IPS-NIHi7 (cell line): ENCODE data around the gene VIM.
A peak's percentile ranks its signal among the peaks of the same experiment; 100 is the strongest.
"Not testable (repeated sequence)": the region's sequence is repeated elsewhere in the genome, so short reads cannot be mapped to it uniquely, and the experiment has no call there.

Source experiments
- DNase-seq: peaks from one replicate; pipeline ENCODE4 v3.0.0; 2012; ENCODE audit warnings: mixed read lengths; ENCODE audit errors: extremely low spot score

VIM gene

DNA sequence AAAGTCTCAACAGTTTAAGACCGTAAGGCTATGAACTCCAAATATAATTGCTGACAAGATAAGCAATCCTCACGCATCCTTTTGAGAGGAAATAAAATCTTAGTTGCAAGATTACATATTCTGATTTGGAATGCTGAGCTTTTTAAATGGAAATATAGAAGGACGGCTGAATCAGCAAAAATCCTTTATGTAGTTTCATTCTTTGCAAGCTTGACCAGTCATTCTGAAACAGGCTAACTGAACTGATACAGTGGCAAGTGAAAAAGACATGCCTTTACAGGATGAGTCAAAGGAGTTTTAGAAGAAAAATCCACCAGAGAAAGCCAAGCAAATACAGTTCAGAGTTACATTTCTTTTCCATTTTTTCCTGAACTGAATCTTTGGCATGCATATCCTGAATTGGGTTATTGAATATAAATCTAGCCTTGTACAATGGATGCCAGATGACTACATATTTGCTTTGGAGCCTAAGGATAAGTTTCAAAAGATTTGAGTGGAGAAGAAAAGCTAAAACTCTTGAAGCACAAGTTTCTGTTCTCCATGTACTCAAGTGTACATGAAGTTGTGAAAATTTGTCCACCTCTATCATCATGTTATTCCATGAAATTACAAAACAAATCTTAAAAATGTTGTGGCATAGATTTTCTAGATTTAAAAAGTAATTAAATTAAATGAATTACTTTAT lies 4.4 kb downstream of the VIM start:
- no peak for DNase-seq

DNA sequence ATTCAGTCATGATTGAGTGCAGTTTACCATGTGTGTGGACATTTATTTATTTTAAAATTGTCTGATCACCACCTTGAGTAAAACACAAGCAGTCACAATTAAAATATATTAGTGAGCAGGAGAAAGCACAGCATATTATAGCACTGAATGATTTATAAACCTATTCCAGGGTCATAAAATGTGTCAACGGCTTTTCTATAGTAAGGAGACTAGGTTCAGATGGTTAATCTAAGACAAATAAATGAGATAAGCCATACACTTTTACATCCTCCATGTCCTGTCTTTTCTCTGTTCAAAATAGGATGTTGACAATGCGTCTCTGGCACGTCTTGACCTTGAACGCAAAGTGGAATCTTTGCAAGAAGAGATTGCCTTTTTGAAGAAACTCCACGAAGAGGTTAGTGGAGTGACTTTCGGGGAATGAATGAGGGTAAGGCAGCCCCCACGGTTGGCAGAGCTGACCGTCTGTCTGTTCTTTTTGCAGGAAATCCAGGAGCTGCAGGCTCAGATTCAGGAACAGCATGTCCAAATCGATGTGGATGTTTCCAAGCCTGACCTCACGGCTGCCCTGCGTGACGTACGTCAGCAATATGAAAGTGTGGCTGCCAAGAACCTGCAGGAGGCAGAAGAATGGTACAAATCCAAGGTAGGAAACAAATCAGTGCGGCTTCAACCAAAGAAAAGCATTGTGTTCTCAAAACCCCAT lies 5.4 kb downstream of the VIM start:
- DNase-seq: no peak

DNA sequence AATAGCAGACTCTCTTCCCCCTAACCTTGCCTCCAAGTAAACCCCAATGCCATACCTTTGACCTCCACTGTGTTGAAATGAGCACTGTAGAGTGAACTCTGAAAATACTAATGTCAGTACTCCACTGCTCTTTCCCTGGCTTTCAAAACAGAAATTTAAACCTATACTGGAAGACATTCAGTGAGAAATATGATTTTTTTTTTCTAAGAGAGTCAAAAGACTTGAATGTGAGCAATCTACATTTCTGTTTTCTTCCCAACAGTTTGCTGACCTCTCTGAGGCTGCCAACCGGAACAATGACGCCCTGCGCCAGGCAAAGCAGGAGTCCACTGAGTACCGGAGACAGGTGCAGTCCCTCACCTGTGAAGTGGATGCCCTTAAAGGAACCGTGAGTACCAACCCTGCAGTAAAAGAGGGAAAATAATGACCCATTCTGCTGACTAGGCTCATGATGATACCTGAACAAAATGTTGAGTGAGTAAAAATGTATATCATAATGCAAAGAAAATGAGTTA lies 6.4 kb downstream of the VIM start:
- no peak for DNase-seq

DNA sequence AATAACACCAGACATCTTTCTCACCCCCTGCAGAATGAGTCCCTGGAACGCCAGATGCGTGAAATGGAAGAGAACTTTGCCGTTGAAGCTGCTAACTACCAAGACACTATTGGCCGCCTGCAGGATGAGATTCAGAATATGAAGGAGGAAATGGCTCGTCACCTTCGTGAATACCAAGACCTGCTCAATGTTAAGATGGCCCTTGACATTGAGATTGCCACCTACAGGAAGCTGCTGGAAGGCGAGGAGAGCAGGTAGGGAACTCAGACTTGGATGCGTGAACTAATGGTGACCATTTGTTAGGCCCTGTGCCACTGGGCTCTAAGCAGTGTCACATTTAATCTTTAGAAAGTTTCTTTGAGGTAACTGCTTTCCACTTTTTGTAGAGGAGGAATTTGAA lies 7.1 kb downstream of the VIM start:
- peak; percentile 16 for DNase-seq

DNA sequence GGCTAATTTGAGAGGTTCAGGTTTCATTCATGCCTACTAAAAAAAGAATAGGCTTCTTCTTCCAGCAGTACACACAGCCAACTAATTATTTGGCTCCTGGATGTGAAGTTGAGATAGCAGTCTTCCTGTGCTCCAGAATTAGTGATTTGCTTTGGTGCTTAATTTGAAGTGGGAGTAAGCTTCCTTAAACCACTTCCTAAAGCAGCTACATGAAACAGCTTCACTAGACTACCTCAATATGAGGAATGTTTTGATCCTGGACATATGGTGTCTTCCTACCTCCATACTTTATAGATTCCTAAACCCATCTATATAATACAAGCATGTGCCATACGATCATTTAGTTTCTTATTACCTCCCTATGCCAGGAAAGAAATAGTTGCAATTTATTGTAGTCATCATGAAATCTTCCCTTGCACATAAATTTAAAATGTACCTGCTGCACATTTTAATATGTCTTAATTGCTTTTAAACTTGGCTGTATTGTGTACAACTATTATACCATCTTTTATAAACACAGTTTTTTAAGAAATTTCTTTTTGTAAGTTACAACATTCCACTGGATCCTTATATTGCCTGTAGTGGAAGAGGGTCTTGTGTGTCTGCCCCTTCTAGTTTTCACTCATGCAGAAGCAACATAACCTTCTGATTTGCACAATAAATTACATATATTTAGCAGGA lies 8.6 kb downstream of the VIM start:
- no peak for DNase-seq

DNA sequence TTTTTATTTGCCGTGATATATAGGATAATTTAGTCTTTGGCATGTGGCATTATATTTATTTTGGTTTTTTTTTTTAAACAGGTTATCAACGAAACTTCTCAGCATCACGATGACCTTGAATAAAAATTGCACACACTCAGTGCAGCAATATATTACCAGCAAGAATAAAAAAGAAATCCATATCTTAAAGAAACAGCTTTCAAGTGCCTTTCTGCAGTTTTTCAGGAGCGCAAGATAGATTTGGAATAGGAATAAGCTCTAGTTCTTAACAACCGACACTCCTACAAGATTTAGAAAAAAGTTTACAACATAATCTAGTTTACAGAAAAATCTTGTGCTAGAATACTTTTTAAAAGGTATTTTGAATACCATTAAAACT lies 9.1 kb downstream of the VIM start:
- no peak for DNase-seq

DNA sequence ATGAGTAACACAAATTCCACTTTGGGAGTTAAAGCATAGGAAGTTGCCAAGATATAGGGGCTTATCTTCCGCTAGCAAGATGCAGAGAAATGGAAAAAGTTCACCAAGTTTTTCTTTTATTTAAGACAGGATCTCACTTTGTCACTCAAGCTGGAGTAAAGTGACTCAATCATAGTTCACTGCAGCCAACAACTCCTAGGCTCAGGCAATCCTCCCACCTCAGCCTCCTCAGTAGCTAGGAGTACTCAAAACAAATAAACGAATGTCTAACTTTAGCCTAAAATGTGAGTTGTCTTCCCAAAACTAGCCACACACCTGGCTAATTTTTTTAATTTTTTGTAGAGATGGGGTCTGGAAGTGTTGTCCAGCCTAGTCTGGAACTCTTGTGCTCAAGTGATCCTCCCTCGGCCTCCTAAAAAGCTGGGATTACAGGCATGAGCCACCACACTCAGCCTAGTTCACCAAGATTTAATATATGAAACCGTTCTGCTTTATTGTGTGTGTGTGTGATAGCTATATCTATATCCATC lies 9.9 kb downstream of the VIM start:
- no peak for DNase-seq

DNA sequence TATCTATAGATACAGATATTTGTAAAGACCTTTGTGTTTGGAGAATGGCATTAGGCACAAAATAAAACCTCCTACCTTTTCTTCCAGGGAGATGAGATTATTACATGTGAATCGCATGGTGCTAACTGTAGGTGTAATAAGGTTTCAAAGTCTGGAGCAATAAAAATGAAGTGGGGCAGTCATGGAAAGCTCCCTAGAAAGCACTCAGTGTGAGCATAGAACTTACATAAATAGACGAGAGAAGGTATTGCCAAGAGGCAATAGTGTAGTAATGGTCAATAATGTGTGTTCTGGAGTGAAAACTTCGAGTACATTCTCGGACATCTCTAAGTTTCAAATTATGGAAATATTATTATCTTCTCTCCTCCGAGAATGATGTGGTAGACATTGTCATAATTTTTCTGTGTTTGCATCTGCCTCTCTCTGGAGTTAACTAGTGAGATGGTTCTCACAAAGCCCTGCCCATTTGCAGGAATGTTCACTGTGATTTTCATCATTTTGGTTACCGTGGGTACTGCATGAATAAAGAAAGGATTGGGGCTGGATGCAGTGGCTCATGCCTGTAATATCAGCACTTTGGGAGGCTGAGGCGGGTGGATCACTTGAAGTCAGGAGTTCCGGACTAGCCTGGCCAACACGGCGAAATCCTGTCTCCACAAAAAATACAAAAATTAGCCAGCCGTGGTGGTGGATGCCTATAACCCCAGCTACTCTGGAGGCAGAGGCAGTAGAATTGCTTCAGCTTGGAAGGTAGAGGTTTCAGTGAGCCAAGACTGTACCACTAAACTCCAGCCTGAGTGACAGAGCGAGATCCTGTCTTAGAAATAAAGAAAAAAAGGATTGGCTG lies 10.6 kb downstream of the VIM start:
- no peak for DNase-seq

DNA sequence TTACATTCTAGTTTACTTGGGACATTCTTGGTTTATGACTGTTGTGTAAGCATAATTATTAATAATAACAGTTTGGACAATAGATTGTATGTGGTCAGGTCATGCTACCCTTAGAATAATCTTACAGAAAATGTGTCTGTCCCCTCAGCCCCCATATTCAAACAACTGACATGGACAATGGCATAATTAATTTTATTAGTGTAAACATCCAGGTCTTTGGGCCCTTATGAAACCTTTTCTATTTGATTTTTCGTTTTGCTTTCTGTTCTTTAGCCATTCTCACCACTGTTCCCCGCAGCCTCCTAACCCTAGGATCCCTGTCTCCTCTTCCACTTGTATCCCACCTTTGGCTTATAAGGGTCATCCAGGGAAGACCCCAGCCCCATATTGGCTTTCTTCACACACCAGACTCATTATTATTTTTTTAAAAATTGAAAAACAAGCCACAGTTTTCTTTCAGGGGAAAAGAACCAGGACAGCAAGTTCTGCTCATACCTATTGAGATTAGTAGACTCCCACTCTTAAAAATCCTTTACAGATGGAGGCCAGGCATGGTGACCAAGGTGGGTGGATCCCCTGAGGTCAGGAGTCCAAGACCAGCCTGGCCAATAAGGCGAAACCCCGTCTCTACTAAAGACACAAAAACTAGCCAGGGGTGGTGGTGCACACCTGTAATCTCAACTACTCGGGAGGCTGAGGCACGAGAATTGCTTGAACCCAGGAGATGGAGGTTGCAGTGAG lies 11.5 kb downstream of the VIM start:
- DNase-seq: no peak

DNA sequence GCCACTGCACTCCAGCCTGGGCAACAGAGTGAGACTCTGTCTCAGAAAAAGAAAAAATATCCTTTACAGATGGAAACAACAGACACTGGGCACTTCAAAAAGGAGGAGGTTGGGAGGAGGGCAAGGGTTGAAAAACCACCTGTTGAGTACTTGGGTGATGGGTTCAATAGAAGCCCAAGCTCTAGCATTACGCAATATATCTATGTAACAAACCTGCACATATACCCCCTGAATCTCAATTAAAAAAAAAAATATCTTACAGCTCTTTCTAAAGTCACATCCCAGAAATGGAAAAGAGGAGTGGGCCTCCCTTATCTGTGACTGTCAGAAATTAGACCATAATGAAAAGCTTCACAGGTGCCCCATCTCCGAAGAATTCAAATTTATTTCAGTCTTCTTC lies 12.1 kb downstream of the VIM start:
- no peak for DNase-seq

DNA sequence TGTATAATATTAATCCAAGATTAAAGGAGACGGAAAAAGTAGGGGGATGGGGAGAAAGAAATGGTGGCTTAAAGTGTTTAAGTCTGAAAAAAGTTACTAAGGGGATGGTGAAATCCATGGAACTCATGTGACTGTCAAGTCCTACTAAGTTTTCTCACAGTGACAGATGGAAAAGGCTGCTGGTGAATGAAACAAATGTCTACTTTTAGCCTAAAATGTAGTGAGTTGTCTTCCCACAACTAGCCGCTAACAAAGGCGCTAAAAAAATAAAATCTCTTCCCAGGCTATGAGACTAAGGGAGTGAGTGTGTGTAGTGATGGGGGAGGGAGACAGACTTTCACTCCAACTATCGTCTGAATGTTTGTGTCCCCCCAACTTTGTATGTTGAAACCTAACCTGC lies 12.6 kb downstream of the VIM start:
- DNase-seq: no peak

DNA sequence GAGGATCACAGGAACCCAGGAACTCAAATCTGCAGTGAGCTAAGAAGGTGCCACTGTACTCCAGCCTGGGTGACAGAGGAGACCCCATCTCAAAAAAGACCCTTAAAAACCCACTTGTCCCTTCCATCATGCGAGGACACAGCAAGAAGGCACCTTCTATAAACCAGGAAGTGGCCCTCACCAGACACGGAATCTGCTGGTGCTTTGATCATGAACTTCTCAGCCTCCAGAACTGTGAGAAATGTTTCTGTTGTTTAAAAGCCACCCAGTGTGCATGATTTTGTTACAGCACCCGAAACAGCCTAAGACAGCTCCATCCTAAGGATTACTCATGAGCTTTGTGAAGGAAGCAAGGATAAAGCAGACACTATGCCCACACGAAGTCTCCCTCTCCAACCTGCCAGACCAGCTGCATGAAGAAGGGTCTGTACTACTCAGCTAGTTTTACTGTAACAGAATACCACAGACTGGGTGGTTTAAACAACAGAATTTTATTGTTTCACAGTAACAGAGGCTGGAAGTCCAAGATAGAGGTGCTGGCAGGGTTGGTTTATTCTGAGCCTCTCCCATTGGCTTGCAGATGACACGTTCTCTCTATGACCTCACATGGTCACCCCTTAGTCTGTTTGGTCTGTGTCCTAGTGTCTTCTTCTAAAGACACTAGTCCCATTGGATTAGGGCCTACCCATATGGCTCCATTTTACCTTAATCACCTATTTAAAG lies 13.7 kb downstream of the VIM start:
- no peak for DNase-seq

DNA sequence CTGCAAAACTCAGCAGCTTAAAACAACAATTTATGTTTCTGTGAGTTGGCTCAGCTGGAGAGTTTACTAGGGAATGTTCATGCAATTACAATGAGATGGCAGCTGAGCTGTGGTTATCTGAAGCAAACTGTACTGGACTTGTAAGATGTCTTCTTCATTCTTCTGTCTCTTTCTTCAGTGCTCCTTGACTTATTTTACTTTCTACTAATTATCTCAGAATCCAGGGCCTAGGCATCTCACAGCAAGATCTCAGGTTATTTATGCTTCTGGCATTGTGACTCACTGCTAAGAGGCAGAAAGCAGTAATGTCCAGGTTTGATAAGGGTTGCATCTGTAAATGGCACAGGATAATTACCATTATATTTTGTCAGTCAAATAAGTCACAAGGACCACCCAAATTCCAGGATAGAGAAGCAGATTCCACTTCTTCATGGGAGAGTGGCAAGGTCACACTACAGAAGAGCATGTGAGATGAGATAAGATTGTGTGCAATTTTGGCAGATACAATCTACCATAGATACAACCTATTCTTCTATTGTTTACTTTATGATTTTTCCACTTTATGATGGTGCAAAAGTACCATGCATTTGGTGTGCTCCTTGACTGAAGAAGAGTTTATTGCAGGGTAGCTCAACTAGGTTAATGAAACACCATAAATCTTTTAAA lies 16.8 kb downstream of the VIM start:
- DNase-seq: no peak

DNA sequence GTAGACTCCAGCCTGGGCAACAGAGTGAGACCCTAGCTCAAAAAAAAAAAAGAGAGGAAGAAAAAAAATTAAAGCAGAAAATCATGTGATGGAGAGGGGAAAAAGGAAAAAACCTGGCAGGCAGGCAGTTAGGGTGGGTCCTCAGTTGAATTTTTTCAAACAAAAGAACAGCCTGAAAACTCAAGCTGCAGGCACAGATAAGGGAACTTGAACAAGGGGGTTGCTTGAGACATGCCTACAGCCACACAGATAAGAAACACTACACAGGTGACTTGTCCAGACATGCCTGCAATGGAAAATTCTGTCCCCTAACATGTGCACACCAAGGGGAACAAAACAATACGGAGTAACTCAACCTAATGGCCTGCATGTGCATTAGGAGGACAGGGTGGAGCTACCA lies 19.2 kb downstream of the VIM start:
- DNase-seq: no peak

DNA sequence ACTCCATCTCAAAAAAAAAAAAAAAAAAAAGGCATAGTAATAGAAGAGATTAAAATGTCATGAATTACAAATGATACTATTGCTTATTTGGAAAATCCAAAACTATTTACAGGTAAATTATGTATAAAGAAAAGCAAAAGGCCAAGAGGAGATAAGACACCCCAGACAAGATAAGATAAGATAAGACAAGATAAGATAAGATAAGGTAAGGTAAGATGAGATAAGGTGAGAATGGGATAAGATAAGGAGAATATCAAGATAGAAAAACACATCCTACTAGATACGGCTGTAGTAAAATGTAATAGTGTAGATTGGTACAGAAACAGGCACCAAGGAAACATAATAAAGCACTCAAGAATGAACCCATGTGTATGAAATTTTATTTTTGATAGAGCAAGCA lies 20.9 kb downstream of the VIM start:
- DNase-seq: no peak

DNA sequence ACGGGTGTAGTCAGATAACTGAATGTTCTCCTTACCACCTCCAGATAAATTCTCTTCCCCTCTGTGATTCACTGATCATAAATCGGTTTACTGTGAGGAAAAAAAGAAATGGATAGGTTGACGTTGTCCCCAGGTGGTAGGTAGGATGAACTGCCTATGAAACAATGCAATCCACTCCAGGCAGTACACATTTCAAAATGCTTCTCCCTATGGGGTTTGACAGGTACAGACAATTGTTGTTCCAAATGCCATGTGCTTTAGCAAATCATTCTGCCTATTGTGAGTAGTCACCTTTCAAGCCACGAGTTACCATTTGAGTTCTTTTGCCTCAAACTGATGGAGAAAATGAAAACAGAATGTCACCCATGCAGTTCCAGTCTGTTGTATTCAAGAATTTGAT lies 21.8 kb downstream of the VIM start:
- DNase-seq: peak; percentile 18

DNA sequence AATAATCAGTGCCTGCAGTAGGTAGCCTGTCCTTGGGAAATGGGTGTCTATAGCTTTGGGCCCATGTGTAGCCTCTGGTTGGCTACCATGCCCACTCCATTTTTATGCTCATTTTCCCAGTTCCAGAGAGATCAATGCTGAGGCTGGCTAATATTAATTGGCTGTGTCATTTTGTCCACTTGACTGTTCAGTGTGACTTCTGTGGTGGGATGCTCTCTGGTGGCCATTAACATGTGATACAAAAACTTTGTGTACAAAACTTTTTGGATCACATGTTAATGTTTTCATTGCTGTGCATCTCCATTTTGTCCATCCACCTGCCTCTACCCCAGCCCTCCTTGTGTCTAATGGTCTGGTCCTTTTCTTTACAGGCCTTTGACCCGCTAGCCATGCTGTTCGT lies 22.7 kb downstream of the VIM start:
- no peak for DNase-seq

DNA sequence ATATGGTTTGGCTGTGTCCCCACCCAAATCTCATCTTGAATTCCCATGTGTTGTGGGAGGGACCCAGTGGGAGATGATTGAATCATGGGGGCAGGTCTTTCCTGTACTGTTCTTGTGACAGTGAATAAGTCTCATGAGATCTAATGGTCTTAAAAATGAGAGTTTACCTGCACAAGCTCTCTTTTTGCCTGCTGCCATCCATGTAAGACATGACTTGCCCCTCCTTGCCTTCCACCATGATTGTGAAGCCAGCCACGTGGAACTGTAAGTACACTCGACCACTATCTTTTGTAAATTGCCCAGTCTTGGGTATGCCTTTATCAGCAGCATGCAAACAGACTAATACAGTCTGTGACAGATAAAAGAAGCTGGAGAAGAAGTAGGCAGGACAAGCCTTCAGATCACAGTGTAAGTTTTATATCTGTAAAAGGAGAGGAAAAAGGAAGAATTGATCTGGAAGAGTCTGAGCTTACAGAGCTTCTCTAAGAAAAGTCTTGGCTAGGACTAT lies 26.6 kb downstream of the VIM start:
- not testable (repeated sequence) for DNase-seq

DNA sequence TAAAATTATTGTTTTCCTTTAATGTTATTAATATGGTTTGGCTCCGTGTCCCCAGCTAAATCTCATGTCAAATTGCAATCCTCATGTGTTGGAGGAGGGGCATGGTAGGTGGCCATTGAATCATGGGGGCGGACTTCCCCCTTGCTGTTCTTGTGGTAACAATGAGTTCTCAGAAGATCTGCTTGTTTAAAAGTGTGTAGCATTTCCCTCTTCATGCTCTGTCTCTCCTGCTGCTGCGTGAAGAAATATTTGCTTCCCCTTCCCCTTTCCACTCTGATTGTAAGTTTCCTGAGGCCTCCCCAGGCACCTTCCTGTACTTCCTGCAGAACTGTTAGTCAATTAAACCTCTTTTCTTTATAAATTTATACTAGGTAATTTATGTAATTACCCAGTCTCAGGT lies 27.5 kb downstream of the VIM start:
- DNase-seq: no peak

DNA sequence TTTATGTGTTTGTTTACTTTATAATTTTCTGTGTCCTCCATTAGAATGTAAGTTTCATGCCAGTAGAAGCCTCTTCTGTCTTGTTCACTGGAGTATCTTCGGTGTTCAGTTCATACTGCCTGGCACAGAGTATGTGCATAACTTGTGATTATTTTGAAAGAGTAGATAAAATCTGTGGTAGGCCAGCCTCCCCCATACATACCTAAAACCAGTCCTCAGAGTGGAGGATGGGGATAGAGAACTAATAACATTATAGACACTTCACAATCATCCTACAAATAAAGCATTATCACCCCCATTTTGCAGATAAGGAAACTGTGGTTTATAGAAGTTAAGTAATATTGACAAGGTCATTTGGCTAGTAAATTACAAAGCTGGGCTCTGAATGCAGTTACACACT lies 28.0 kb downstream of the VIM start:
- DNase-seq: no peak
